Tibial nerve (tissue), 4 donors: Measurements from ENCODE around the gene PLEKHO2.

Source experiments
- EP300 ChIP-seq, 2 donors: sonication (generic); formaldehyde crosslinking; IDR thresholded peaks; one replicate each; pipeline ENCODE4 v1.6.1; 2017; ENCODE audit warnings: antibody characterized with exemption in 2 of 2, mild to moderate bottlenecking in 1 of 2
- POLR2A ChIP-seq, 2 donors: fragments of 450-650 bp; IDR thresholded peaks; one replicate each; pipeline ENCODE4 v1.6.1; 2017; ENCODE audit warnings: antibody characterized with exemption in 2 of 2, mild to moderate bottlenecking in 2 of 2, moderate library complexity in 2 of 2
- TF ChIP-seq, protein P1 (sequence below), 5 experiments: fragments of 200-600 bp in 3 of 5; fragments of 450-650 bp in 2 of 5; sonication (generic) in 3 of 5; IDR thresholded peaks; one replicate each; pipeline ENCODE4 v1.5.1; 2016 to 2019; ENCODE audit warnings: antibody characterized with exemption in 5 of 5, mild to moderate bottlenecking in 3 of 5, moderate library complexity in 2 of 5

DNA sequence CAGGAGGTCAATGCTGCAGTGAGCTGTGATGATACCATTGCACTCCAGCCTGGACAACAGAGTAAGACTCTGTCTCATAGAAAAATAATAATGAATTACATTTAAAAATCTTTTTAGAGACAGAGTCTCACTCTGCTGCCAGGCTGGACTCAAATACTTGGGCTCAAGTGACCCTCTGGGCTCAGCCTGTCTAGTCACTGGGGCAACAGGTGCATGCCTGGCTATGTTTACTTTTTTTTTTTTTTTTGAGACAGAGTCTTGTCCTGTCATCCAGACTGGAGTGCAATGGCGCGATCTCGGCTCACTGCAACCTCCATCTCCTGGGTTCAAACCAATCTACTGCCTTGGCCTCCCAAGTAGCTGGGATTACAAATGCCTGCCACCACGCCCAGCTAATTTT, 8.0 kb upstream of the PLEKHO2 start:
- TF ChIP-seq, protein P1, sequence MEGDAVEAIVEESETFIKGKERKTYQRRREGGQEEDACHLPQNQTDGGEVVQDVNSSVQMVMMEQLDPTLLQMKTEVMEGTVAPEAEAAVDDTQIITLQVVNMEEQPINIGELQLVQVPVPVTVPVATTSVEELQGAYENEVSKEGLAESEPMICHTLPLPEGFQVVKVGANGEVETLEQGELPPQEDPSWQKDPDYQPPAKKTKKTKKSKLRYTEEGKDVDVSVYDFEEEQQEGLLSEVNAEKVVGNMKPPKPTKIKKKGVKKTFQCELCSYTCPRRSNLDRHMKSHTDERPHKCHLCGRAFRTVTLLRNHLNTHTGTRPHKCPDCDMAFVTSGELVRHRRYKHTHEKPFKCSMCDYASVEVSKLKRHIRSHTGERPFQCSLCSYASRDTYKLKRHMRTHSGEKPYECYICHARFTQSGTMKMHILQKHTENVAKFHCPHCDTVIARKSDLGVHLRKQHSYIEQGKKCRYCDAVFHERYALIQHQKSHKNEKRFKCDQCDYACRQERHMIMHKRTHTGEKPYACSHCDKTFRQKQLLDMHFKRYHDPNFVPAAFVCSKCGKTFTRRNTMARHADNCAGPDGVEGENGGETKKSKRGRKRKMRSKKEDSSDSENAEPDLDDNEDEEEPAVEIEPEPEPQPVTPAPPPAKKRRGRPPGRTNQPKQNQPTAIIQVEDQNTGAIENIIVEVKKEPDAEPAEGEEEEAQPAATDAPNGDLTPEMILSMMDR (IDR thresholded peaks at IDR 0.05): no peak
- TF ChIP-seq POLR2A (IDR thresholded peaks at IDR 0.05): no peak
- TF ChIP-seq EP300 (IDR thresholded peaks at IDR 0.05): no peak
